ENCODE measurements around the gene MON1A.

- TF ChIP-seq POLR2A (IDR thresholded peaks at IDR 0.05; ENCODE audit: low read length) = no peak
- TF ChIP-seq GATA1 (IDR thresholded peaks at IDR 0.05; ENCODE audit: low read depth, low read length) = no peak
Measured at GRCh38 chr3:49880581-49881315, 48.9 kb downstream of the MON1A start.
